ENCODE results near the gene UBE2A.

DNA sequence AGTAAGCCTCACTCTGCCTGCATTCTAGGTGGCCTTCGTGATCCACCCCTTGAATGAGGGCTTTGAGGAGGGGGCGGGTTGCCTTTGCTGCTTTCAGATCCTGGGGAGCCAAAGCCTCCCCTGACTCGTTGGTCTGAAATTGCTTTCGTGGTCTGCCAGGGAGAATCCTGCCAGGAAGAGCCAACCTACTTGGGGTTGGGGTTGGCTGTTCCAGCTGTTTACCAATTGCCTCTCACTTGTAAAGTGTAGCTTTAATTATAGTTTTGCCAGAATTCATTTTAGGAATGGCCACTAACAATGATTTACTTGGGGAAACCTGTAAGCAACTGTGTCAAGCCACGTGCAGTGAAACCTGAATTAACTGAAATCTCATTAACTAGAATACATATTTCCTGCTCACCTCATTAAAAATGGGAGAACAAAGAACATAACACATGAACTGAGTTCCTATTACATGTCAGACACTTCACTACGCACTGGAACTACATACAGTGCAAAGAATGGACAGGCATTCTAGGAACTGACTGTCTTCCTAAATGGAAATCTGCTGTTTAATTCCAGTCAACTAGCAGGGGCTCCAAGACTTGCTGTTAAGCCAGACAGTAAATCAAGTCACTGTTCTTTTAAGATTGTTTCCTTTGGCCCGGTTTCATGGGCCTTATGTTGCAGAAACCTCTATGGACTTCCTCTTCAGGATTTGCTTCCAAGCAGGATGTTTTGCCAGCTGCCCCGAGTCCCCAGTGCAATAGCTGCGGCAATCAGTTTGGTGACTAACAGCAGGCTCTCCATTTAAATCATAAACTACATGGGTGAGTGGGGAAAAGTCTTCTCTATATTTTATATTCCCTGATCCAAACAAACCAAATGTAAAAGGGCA is 48.2 kb downstream of the UBE2A start:
- TF ChIP-seq, protein P1, sequence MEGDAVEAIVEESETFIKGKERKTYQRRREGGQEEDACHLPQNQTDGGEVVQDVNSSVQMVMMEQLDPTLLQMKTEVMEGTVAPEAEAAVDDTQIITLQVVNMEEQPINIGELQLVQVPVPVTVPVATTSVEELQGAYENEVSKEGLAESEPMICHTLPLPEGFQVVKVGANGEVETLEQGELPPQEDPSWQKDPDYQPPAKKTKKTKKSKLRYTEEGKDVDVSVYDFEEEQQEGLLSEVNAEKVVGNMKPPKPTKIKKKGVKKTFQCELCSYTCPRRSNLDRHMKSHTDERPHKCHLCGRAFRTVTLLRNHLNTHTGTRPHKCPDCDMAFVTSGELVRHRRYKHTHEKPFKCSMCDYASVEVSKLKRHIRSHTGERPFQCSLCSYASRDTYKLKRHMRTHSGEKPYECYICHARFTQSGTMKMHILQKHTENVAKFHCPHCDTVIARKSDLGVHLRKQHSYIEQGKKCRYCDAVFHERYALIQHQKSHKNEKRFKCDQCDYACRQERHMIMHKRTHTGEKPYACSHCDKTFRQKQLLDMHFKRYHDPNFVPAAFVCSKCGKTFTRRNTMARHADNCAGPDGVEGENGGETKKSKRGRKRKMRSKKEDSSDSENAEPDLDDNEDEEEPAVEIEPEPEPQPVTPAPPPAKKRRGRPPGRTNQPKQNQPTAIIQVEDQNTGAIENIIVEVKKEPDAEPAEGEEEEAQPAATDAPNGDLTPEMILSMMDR (IDR thresholded peaks at IDR 0.05 in 2 of 3, conservative IDR thresholded peaks at IDR 0.05 in 1 of 3; ENCODE audit: borderline replicate concordance in 1 of 3, insufficient read depth in 1 of 3, low read depth in 2 of 3, low read length in 2 of 3): no peak
- no peak for TF ChIP-seq REST (IDR thresholded peaks at IDR 0.05; ENCODE audit: low read depth)
- TF ChIP-seq, protein P2, sequence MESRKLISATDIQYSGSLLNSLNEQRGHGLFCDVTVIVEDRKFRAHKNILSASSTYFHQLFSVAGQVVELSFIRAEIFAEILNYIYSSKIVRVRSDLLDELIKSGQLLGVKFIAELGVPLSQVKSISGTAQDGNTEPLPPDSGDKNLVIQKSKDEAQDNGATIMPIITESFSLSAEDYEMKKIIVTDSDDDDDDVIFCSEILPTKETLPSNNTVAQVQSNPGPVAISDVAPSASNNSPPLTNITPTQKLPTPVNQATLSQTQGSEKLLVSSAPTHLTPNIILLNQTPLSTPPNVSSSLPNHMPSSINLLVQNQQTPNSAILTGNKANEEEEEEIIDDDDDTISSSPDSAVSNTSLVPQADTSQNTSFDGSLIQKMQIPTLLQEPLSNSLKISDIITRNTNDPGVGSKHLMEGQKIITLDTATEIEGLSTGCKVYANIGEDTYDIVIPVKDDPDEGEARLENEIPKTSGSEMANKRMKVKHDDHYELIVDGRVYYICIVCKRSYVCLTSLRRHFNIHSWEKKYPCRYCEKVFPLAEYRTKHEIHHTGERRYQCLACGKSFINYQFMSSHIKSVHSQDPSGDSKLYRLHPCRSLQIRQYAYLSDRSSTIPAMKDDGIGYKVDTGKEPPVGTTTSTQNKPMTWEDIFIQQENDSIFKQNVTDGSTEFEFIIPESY (IDR thresholded peaks at IDR 0.05; ENCODE audit: extremely low read depth, insufficient replicate concordance, low read length): no peak
- TF ChIP-seq, protein P3, sequence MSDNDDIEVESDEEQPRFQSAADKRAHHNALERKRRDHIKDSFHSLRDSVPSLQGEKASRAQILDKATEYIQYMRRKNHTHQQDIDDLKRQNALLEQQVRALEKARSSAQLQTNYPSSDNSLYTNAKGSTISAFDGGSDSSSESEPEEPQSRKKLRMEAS (IDR thresholded peaks at IDR 0.05): no peak
- TF ChIP-seq ELF1 (IDR thresholded peaks at IDR 0.05; ENCODE audit: borderline replicate concordance, low read depth): no peak
- TF ChIP-seq ZNF274 (IDR thresholded peaks at IDR 0.05; ENCODE audit: low read depth, low read length): no peak
- TF ChIP-seq POLR2A (IDR thresholded peaks at IDR 0.05; ENCODE audit: borderline replicate concordance, extremely low read depth, insufficient read depth, insufficient read length): no peak
- no peak for TF ChIP-seq RAD21 (IDR thresholded peaks at IDR 0.05; ENCODE audit: low read depth)
- TF ChIP-seq EZH2 (IDR thresholded peaks at IDR 0.05): no peak
- TF ChIP-seq POLR2AphosphoS5 (IDR thresholded peaks at IDR 0.05; ENCODE audit: low read depth, low read length): no peak
- no peak for TF ChIP-seq EZH2phosphoT487 (IDR thresholded peaks at IDR 0.05; ENCODE audit: borderline replicate concordance)

Data from HCT116 (cell line).